HepG2 (cell line): ENCODE data around the gene ZMYND8. TPM values are rescaled to one million over a fixed set of nuclear protein-coding genes. Genes with fewer than 3 reads are reported as not detected.
A peak's percentile ranks its signal among the peaks of the same experiment; 100 is the strongest.

Source experiments
- AHR ChIP-seq: IDR thresholded peaks from 2 replicates; pipeline ENCODE4 v1.6.1; 2018; ENCODE audit warnings: missing genetic modification reagents, missing compliant biosample characterization
- ARNT2 ChIP-seq: sonication (generic); formaldehyde crosslinking; IDR thresholded peaks from 2 replicates; pipeline ENCODE4 v1.8.0; 2022; ENCODE audit warnings: mild to moderate bottlenecking, low read depth, missing genetic modification reagents, moderate library complexity
- ATF2 ChIP-seq: sonication (generic); formaldehyde crosslinking; IDR thresholded peaks from 2 replicates; pipeline ENCODE4 v1.4.0; 2020; ENCODE audit warnings: missing genetic modification reagents
- CBX1 ChIP-seq: IDR thresholded peaks from one replicate; pipeline ENCODE4 v1.6.1; 2016; ENCODE audit warnings: antibody characterized with exemption, low read depth
- CHD4 ChIP-seq: fragments of 200-600 bp; sonication (generic); IDR thresholded peaks from 2 replicates; pipeline ENCODE4 v1.7.0; 2017; ENCODE audit warnings: mild to moderate bottlenecking, low read length, borderline replicate concordance
- FOXP1 ChIP-seq, 2 experiments: fragments of 450-650 bp in 1 of 2; IDR thresholded peaks; 2 replicates each; pipeline ENCODE4 v1.6.1; 2017 to 2018; ENCODE audit warnings: antibody characterized with exemption in 1 of 2
- GATA4 ChIP-seq: sonication (generic); IDR thresholded peaks from 2 replicates; pipeline ENCODE4 v1.6.1; 2016; ENCODE audit warnings: antibody characterized with exemption, low read depth, borderline replicate concordance
- HDAC6 ChIP-seq: fragments of 200-600 bp; sonication (generic); IDR thresholded peaks from 2 replicates; pipeline ENCODE4 v1.7.0; 2017; ENCODE audit warnings: mild to moderate bottlenecking, antibody characterized with exemption, low read length, low read depth
- KLF16 ChIP-seq, 2 experiments: sonication (generic) in 1 of 2; formaldehyde crosslinking in 1 of 2; IDR thresholded peaks; 2 replicates each; pipeline versions ENCODE4 v1.6.1 to v1.8.0; 2016 to 2023; ENCODE audit warnings: missing genetic modification reagents in 2 of 2, missing compliant biosample characterization in 1 of 2
- LCORL ChIP-seq, 2 experiments: fragments of 450-650 bp in 1 of 2; sonication (generic) in 1 of 2; formaldehyde crosslinking in 1 of 2; IDR thresholded peaks; 2 replicates each; pipeline versions ENCODE4 v1.5.0 to v1.6.1; 2017 to 2020; ENCODE audit warnings: antibody characterized with exemption in 1 of 2, missing genetic modification reagents in 1 of 2
- MIXL1 ChIP-seq: IDR thresholded peaks from 2 replicates; pipeline ENCODE4 v1.6.1; 2016
- NFE2L1 ChIP-seq: sonication (generic); formaldehyde crosslinking; IDR thresholded peaks from 2 replicates; pipeline ENCODE4 v1.4.0; 2020; ENCODE audit warnings: missing genetic modification reagents, mild to moderate bottlenecking, borderline replicate concordance
- NR1H2 ChIP-seq: sonication (generic); formaldehyde crosslinking; IDR thresholded peaks from 2 replicates; pipeline ENCODE4 v1.8.1; 2022; ENCODE audit warnings: low read depth, missing genetic modification reagents, borderline replicate concordance
- SCMH1 ChIP-seq: sonication (generic); formaldehyde crosslinking; IDR thresholded peaks from 2 replicates; pipeline ENCODE4 v1.9.0; 2021; ENCODE audit warnings: missing genetic modification reagents, mild to moderate bottlenecking, borderline replicate concordance
- SMC3 ChIP-seq: IDR thresholded peaks from 2 replicates; pipeline ENCODE4 v1.6.1; 2011; ENCODE audit warnings: low read length, improper control_type of control experiment
- SP4 ChIP-seq: sonication (generic); formaldehyde crosslinking; IDR thresholded peaks from 2 replicates; pipeline ENCODE4 v1.8.1; 2023; ENCODE audit warnings: mild to moderate bottlenecking, missing genetic modification reagents
- TAF15 ChIP-seq: fragments of 200-400 bp; formaldehyde crosslinking; IDR thresholded peaks from one replicate; pipeline ENCODE4 v1.6.1; 2018; ENCODE audit warnings: mild to moderate bottlenecking, low read depth, low read length; ENCODE audit not compliant: poor library complexity, severe bottlenecking
- TFDP2 ChIP-seq: sonication (generic); formaldehyde crosslinking; IDR thresholded peaks from 2 replicates; pipeline ENCODE4 v1.4.0; 2020; ENCODE audit warnings: missing genetic modification reagents
- XBP1 ChIP-seq: sonication (generic); formaldehyde crosslinking; IDR thresholded peaks from 2 replicates; pipeline ENCODE4 v1.5.0; 2020; ENCODE audit warnings: missing genetic modification reagents
- ZC3H13 ChIP-seq: sonication (generic); formaldehyde crosslinking; IDR thresholded peaks from 2 replicates; pipeline ENCODE4 v1.8.1; 2023; ENCODE audit warnings: mild to moderate bottlenecking, missing genetic modification reagents, moderate library complexity
- ZFP36L2 ChIP-seq: sonication (generic); formaldehyde crosslinking; IDR thresholded peaks from 2 replicates; pipeline ENCODE4 v1.4.0; 2020; ENCODE audit warnings: missing genetic modification reagents
- ZNF12 ChIP-seq: sonication (generic); formaldehyde crosslinking; IDR thresholded peaks from 2 replicates; pipeline ENCODE4 v1.5.0; 2020; ENCODE audit warnings: missing genetic modification reagents
- ZNF18 ChIP-seq: sonication (generic); formaldehyde crosslinking; IDR thresholded peaks from 2 replicates; pipeline ENCODE4 v1.8.0; 2022; ENCODE audit warnings: mild to moderate bottlenecking, missing genetic modification reagents; ENCODE audit not compliant: insufficient replicate concordance
- ZNF619 ChIP-seq: sonication (generic); formaldehyde crosslinking; IDR thresholded peaks from 2 replicates; pipeline ENCODE4 v1.4.0; 2020; ENCODE audit warnings: mild to moderate bottlenecking, missing genetic modification reagents
- ZNF660 ChIP-seq: sonication (generic); formaldehyde crosslinking; IDR thresholded peaks from 2 replicates; pipeline ENCODE4 v1.5.1; 2020; ENCODE audit warnings: mild to moderate bottlenecking, low read depth, missing genetic modification reagents, borderline replicate concordance
- ZNF678 ChIP-seq: sonication (generic); formaldehyde crosslinking; IDR thresholded peaks from 2 replicates; pipeline ENCODE4 v1.4.0; 2020; ENCODE audit warnings: mild to moderate bottlenecking, missing genetic modification reagents
- ZNF768 ChIP-seq: sonication (generic); formaldehyde crosslinking; IDR thresholded peaks from 2 replicates; pipeline ENCODE4 v1.4.0; 2020; ENCODE audit warnings: missing genetic modification reagents
- polyA plus RNA-seq, 8 experiments: library from polyadenylated mRNA; depleted of rRNA in 3 of 8; stranded (reverse) in 7 of 8; unstranded in 1 of 8; fragments of >200 nt; fragmentation: Illumina TruSeq in 4 of 8; extraction: Trizol in 4 of 8; gene quantifications; 2 replicates each; pipeline versions ENCODE4 v1.2.1 to v1.2.3, GENCODE V29; 2011 to 2016; ENCODE audit warnings: low read depth in 4 of 8, missing spikeins in 1 of 8, mixed read lengths in 1 of 8; ENCODE audit not compliant: insufficient read depth in 1 of 8
- total RNA-seq, 5 experiments: library from RNA; depleted of rRNA; stranded (reverse); fragments of >200 nt; fragmentation: Illumina TruSeq; extraction: Trizol; gene quantifications; 2 replicates each; pipeline ENCODE4 v1.2.3, GENCODE V29; 2016; ENCODE audit warnings: low read depth in 1 of 5

ZMYND8 gene
- total and polyA plus RNA-seq, 2 of the 13 experiments (the other 11 are each of a cell fraction or from before 2014, with no cell fraction given) = 53.9 to 84.7 TPM

- TF ChIP-seq TFDP2 (CRISPR knock-in tag) (peak; percentile 81), GATA4 (peak; percentile 82), ZNF678 (peak; percentile 83; the same call in 1 of the 2 replicates), AHR (CRISPR knock-in tag) (peak; percentile 99), SMC3 (peak; percentile 28; the same call in 1 of the 2 replicates), ARNT2 (peak; percentile 88; the same call in 1 of the 2 replicates), SCMH1 (no peak), CHD4 (no peak), MIXL1 (peak; percentile 96), XBP1 (CRISPR knock-in tag) (peak; percentile 97), ZNF768 (peak; percentile 76), ZNF619 (CRISPR knock-in tag) (no peak), NR1H2 (CRISPR knock-in tag) (peak; percentile 89), NFE2L1 (CRISPR knock-in tag) (peak; percentile 96), SP4 (CRISPR knock-in tag) (peak; percentile 63; the same call in 1 of the 2 replicates), LCORL (IDR thresholded peaks at IDR 0.05) (peak; percentile 72), LCORL (CRISPR knock-in tag; IDR thresholded peaks at IDR 0.05) (peak; percentile 98), ZNF660 (CRISPR knock-in tag) (no peak), ATF2 (CRISPR knock-in tag) (peak; percentile 97), HDAC6 (0 out of 2 replicates have a peak, but pooled peaks have one; percentile 59), ZNF12 (peak; percentile 88), ZNF18 (CRISPR knock-in tag) (peak; percentile 56), FOXP1 (IDR thresholded peaks at IDR 0.05) (no peak), FOXP1 (CRISPR knock-in tag; IDR thresholded peaks at IDR 0.05) (peak; percentile 74; the same call in 1 of the 2 replicates), ZC3H13 (CRISPR knock-in tag) (peak; percentile 98), KLF16 (CRISPR knock-in tag; IDR thresholded peaks at IDR 0.05) (peak in 1 of 2 experiments; percentile 99; a peak in 2 of 4 replicates), TAF15 (peak; percentile 92), CBX1 (peak; percentile 74), ZFP36L2 (CRISPR knock-in tag) (peak; percentile 93)
These were observed 968 bp upstream of the ZMYND8 start (continued) for GRCh38 chr20:47357296-47358038.
